Hepatocyte (in vitro differentiated cells): ENCODE data around the gene CORT.
"Not testable (repeated sequence)": the region's sequence is repeated elsewhere in the genome, so short reads cannot be mapped to it uniquely, and the experiment has no call there.

Source experiments
- EZH2 ChIP-seq: fragments of 200-600 bp; sonication (generic); IDR thresholded peaks from 2 replicates; pipeline ENCODE4 v1.6.1; 2016; ENCODE audit warnings: antibody characterized with exemption, mild to moderate bottlenecking, borderline replicate concordance
- EZH2phosphoT487 ChIP-seq: fragments of 200-600 bp; sonication (generic); IDR thresholded peaks from one replicate; pipeline ENCODE4 v1.6.1; 2018; ENCODE audit warnings: antibody characterized with exemption, mild to moderate bottlenecking, low read depth, moderate library complexity; ENCODE audit not compliant: unreplicated experiment, severe bottlenecking
- TF ChIP-seq, protein P1 (sequence below): fragments of 200-600 bp; sonication (generic); IDR thresholded peaks from 2 replicates; pipeline ENCODE4 v1.5.1; 2016; ENCODE audit warnings: antibody characterized with exemption, mild to moderate bottlenecking; ENCODE audit not compliant: poor library complexity

DNA sequence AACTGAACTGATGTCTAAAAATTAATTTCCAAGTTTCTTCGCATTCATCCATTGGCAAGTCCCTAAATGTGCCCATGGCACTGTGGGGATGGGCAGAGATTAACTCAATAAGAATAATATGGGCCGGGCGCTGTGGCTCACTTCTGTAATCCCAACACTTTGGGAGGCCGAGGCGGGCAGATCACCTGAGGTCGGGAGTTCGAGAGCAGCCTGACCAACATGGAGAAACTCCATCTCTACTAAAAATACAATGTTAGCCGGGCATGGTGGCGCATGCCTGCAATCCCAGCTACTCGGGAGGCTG, 24.4 kb downstream of the CORT start:
- TF ChIP-seq, protein P1, sequence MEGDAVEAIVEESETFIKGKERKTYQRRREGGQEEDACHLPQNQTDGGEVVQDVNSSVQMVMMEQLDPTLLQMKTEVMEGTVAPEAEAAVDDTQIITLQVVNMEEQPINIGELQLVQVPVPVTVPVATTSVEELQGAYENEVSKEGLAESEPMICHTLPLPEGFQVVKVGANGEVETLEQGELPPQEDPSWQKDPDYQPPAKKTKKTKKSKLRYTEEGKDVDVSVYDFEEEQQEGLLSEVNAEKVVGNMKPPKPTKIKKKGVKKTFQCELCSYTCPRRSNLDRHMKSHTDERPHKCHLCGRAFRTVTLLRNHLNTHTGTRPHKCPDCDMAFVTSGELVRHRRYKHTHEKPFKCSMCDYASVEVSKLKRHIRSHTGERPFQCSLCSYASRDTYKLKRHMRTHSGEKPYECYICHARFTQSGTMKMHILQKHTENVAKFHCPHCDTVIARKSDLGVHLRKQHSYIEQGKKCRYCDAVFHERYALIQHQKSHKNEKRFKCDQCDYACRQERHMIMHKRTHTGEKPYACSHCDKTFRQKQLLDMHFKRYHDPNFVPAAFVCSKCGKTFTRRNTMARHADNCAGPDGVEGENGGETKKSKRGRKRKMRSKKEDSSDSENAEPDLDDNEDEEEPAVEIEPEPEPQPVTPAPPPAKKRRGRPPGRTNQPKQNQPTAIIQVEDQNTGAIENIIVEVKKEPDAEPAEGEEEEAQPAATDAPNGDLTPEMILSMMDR = not testable (repeated sequence)
- TF ChIP-seq EZH2, EZH2phosphoT487: not testable (repeated sequence)
